ENCODE data around the gene ZNF652.

The ZNF652 gene

DNA sequence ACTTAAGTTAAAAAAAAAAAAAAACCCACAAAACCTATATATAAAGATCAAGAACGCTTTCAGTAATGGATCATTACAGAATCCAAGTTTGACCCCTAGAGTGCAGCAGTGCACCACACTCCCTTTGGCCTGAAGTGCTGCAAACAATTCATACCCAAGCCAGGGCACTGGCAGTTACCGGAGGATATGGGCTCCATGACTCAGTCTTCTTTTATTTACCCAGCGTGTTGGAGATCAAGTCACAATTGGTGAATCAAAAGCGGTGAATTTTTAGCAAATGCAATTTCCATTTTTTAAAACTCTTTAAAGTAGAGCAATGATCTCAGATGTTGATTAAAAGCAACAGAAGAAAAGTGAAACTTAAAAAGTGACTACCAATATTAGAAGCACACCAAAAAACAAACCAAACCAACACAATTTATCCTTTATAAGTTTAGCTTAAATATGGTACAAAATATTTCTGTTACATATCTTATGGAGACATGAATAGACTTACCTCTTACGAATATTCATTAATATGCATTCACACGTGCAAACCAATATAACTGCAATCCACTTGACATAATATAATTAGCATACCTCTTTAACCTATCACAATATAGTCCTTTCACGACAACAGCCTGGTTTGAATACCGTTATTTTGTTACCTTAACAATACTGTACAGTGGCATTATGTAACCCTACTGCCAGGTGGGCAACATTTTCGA, 46.3 kb downstream of the ZNF652 start:
- H3K9me2 ChIP-seq (ENCODE audit: low read depth, low read length): no peaks in the 10 kb centered on the region
- peaks cover 23% of the 10 kb centered on the region for H3K4me1 ChIP-seq (ENCODE audit: insufficient read depth, low read length, severe bottlenecking)
- H3K79me2 ChIP-seq (ENCODE audit: insufficient read depth, low read length): no peaks in the 10 kb centered on the region
- TF ChIP-seq EZH2 (IDR thresholded peaks at IDR 0.05; ENCODE audit: borderline replicate concordance, low read length): no peak
- TF ChIP-seq, protein P1, sequence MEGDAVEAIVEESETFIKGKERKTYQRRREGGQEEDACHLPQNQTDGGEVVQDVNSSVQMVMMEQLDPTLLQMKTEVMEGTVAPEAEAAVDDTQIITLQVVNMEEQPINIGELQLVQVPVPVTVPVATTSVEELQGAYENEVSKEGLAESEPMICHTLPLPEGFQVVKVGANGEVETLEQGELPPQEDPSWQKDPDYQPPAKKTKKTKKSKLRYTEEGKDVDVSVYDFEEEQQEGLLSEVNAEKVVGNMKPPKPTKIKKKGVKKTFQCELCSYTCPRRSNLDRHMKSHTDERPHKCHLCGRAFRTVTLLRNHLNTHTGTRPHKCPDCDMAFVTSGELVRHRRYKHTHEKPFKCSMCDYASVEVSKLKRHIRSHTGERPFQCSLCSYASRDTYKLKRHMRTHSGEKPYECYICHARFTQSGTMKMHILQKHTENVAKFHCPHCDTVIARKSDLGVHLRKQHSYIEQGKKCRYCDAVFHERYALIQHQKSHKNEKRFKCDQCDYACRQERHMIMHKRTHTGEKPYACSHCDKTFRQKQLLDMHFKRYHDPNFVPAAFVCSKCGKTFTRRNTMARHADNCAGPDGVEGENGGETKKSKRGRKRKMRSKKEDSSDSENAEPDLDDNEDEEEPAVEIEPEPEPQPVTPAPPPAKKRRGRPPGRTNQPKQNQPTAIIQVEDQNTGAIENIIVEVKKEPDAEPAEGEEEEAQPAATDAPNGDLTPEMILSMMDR (IDR thresholded peaks at IDR 0.05; ENCODE audit: low read length): peak; percentile 83
- no peaks in the 10 kb centered on the region for H3F3A ChIP-seq (ENCODE audit: insufficient read depth, low read length)
- H2AFZ ChIP-seq (ENCODE audit: low read length): no peak overlapping the region
- H4K20me1 ChIP-seq (ENCODE audit: insufficient read depth, low read length): no peaks in the 10 kb centered on the region
- H3K4me2 ChIP-seq (ENCODE audit: low read length): peak overlapping the region; percentile 56
- peak overlapping the region; percentile 25 for H3K4me3 ChIP-seq (ENCODE audit: low read depth, low read length, poor library complexity, severe bottlenecking)
- H3K9ac ChIP-seq (ENCODE audit: low read length): peak overlapping the region; percentile 7; the same call in 1 of the 2 replicates
- peak overlapping the region; percentile 66 for H3K27ac ChIP-seq (ENCODE audit: low read depth, low read length, poor library complexity, severe bottlenecking)
- no peaks in the 10 kb centered on the region for H3K9me3 ChIP-seq (ENCODE audit: low read length)
- no peaks in the 10 kb centered on the region for H3K27me3 ChIP-seq (ENCODE audit: insufficient read depth, low read length)
- peaks cover 17% of the 10 kb centered on the region; the same call in 1 of the 2 replicates for H3K36me3 ChIP-seq (ENCODE audit: insufficient read depth, low read length)

DNA sequence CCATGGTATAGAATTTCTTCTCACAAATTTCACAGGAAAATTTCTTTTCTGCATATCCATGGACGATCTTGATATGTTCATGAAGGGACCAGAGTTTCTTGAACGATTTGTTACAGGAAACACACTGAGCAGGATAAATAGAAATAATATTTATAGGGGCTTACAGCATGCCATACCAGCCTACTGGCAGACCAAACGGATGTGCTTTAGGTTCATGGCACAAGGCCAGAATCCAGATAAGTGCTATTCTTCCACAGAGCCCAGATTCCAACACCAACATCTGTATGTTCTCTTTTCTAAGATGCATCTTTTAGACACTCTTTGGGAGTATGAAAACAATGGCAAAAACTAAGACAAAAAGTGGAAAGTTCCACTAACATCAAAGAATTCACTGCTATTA, 49.3 kb downstream of the ZNF652 start:
- peaks cover 23% of the 10 kb centered on the region for H3K4me1 ChIP-seq (ENCODE audit: insufficient read depth, low read length, severe bottlenecking)

DNA sequence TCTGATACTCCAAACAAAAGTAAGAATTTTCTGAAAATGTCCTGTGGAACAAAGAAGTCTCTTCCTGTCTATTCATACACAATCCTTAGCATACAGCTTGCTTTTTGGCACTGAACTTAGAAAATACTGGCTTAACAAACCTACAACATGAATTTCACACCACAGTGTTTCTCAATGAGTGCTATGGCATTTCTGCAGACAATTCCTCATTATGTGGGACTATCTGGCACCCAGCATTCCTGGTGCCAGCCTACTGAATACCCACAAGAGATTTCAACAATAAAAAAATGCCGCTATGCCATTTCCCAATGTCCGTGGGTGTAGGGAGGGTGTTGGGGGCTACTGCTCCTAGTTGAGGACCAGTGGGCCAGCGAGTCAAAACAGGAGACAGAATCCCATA, 62.1 kb downstream of the ZNF652 start:
- Histone ChIP-seq H3K9me3 (ENCODE audit: low read length) (no peaks in the 10 kb centered on the region), H3K27ac (ENCODE audit: low read depth, low read length, poor library complexity, severe bottlenecking) (no peak overlapping the region), H3K27me3 (ENCODE audit: insufficient read depth, low read length) (no peaks in the 10 kb centered on the region), H3K79me2 (ENCODE audit: insufficient read depth, low read length) (no peaks in the 10 kb centered on the region), H3F3A (ENCODE audit: insufficient read depth, low read length) (no peaks in the 10 kb centered on the region), H3K4me3 (ENCODE audit: low read depth, low read length, poor library complexity, severe bottlenecking) (no peak overlapping the region), H2AFZ (ENCODE audit: low read length) (no peak overlapping the region), H3K9me2 (ENCODE audit: low read depth, low read length) (no peaks in the 10 kb centered on the region), H3K9ac (ENCODE audit: low read length) (no peak overlapping the region), H4K20me1 (ENCODE audit: insufficient read depth, low read length) (no peaks in the 10 kb centered on the region), H3K36me3 (ENCODE audit: insufficient read depth, low read length) (peaks cover 26% of the 10 kb centered on the region), H3K4me2 (ENCODE audit: low read length) (no peak overlapping the region), H3K4me1 (ENCODE audit: insufficient read depth, low read length, severe bottlenecking) (no peaks in the 10 kb centered on the region)
- TF ChIP-seq, protein P1 (IDR thresholded peaks at IDR 0.05; ENCODE audit: low read length): no peak
- TF ChIP-seq EZH2 (IDR thresholded peaks at IDR 0.05; ENCODE audit: borderline replicate concordance, low read length): no peak

More for the DNA sequence above, 49.3 kb downstream of the ZNF652 start:
- H2AFZ ChIP-seq (ENCODE audit: low read length): no peak overlapping the region
- no peak overlapping the region for H3K4me3 ChIP-seq (ENCODE audit: low read depth, low read length, poor library complexity, severe bottlenecking)
- peaks cover 17% of the 10 kb centered on the region; the same call in 1 of the 2 replicates for H3K36me3 ChIP-seq (ENCODE audit: insufficient read depth, low read length)
- H3K79me2 ChIP-seq (ENCODE audit: insufficient read depth, low read length): no peaks in the 10 kb centered on the region
- H3K4me2 ChIP-seq (ENCODE audit: low read length): no peak overlapping the region
- H3K27ac ChIP-seq (ENCODE audit: low read depth, low read length, poor library complexity, severe bottlenecking): no peak overlapping the region
- TF ChIP-seq, protein P1 (IDR thresholded peaks at IDR 0.05; ENCODE audit: low read length): no peak
- TF ChIP-seq EZH2 (IDR thresholded peaks at IDR 0.05; ENCODE audit: borderline replicate concordance, low read length): no peak
- H3K9me3 ChIP-seq (ENCODE audit: low read length): no peaks in the 10 kb centered on the region
- no peak overlapping the region for H3K9ac ChIP-seq (ENCODE audit: low read length)
- no peaks in the 10 kb centered on the region for H3K9me2 ChIP-seq (ENCODE audit: low read depth, low read length)
- H3F3A ChIP-seq (ENCODE audit: insufficient read depth, low read length): no peaks in the 10 kb centered on the region
- H3K27me3 ChIP-seq (ENCODE audit: insufficient read depth, low read length): no peaks in the 10 kb centered on the region
- H4K20me1 ChIP-seq (ENCODE audit: insufficient read depth, low read length): no peaks in the 10 kb centered on the region

Data from OCI-LY1 (cell line).